MM.1S (cell line): ENCODE data around the gene ADRB2.
A peak's percentile ranks its signal among the peaks of the same experiment; 100 is the strongest.

ENCODE experiments used
- DNase-seq: peaks from one replicate; pipeline ENCODE4 v3.0.0-alpha.2; 2015
- H2AFZ ChIP-seq: fragments of 300-600 bp; sonication (generic); 2 replicates; pipeline ENCODE4 v1.6.0; 2016; ENCODE audit warnings: antibody characterized with exemption, low read length
- H3F3A ChIP-seq: fragments of 300-600 bp; sonication (generic); 2 replicates; pipeline ENCODE4 v1.6.1; 2016; ENCODE audit warnings: mild to moderate bottlenecking, antibody characterized with exemption, low read length, moderate library complexity, mixed read lengths; ENCODE audit not compliant: insufficient read depth
- H3K27ac ChIP-seq: fragments of 300-600 bp; sonication (generic); 2 replicates; pipeline ENCODE4 v1.5.1; 2016; ENCODE audit warnings: mild to moderate bottlenecking, low read length
- H3K27me3 ChIP-seq: fragments of 300-600 bp; sonication (generic); replicated peaks from 2 replicates; pipeline ENCODE4 v1.6.0; 2016; ENCODE audit warnings: low read length; ENCODE audit not compliant: insufficient read depth
- H3K36me3 ChIP-seq: fragments of 300-600 bp; sonication (generic); replicated peaks from 2 replicates; pipeline ENCODE4 v1.6.1; 2016; ENCODE audit warnings: mild to moderate bottlenecking, low read length, mixed read lengths; ENCODE audit not compliant: insufficient read depth
- H3K4me1 ChIP-seq: fragments of 300-600 bp; sonication (generic); 2 replicates; pipeline ENCODE4 v1.6.1; 2016; ENCODE audit warnings: low read length, mixed read lengths
- H3K4me2 ChIP-seq: fragments of 300-600 bp; sonication (generic); 2 replicates; pipeline ENCODE4 v1.6.0; 2016; ENCODE audit warnings: low read depth, low read length
- H3K4me3 ChIP-seq: fragments of 300-600 bp; sonication (generic); 2 replicates; pipeline ENCODE4 v1.5.1; 2016; ENCODE audit warnings: low read length, mixed read lengths
- H3K79me2 ChIP-seq: fragments of 300-600 bp; sonication (generic); 2 replicates; pipeline ENCODE4 v1.6.1; 2016; ENCODE audit warnings: mixed run types, low read length, mixed read lengths
- H3K9ac ChIP-seq: fragments of 300-600 bp; sonication (generic); 2 replicates; pipeline ENCODE4 v1.6.1; 2016; ENCODE audit warnings: low read length, mixed read lengths
- H3K9me2 ChIP-seq: fragments of 300-600 bp; sonication (generic); replicated peaks from 2 replicates; pipeline ENCODE4 v1.6.1; 2016; ENCODE audit warnings: mild to moderate bottlenecking, low read length, mixed read lengths; ENCODE audit not compliant: insufficient read depth
- H3K9me3 ChIP-seq: fragments of 300-600 bp; sonication (generic); replicated peaks from 2 replicates; pipeline ENCODE4 v1.6.1; 2016; ENCODE audit warnings: mild to moderate bottlenecking, low read length, mixed read lengths; ENCODE audit not compliant: insufficient read depth
- H4K20me1 ChIP-seq: fragments of 300-600 bp; sonication (generic); 2 replicates; pipeline ENCODE4 v1.6.1; 2016; ENCODE audit warnings: mild to moderate bottlenecking, low read length, moderate library complexity, mixed read lengths; ENCODE audit not compliant: insufficient read depth
- EZH2 ChIP-seq: fragments of 300-600 bp; sonication (generic); optimal IDR thresholded peaks from 2 replicates; pipeline ENCODE3; 2017; ENCODE audit warnings: low read depth, mild to moderate bottlenecking, antibody characterized with exemption, low read length, mixed read lengths
- EZH2phosphoT487 ChIP-seq: fragments of 300-600 bp; sonication (generic); IDR thresholded peaks from 2 replicates; pipeline ENCODE4 v1.6.1; 2018; ENCODE audit warnings: antibody characterized with exemption, low read length
- TF ChIP-seq, protein P1 (sequence below): fragments of 300-600 bp; sonication (generic); IDR thresholded peaks from 2 replicates; pipeline ENCODE4 v1.5.1; 2016; ENCODE audit warnings: antibody characterized with exemption, low read length, mixed read lengths

ADRB2 gene

DNA sequence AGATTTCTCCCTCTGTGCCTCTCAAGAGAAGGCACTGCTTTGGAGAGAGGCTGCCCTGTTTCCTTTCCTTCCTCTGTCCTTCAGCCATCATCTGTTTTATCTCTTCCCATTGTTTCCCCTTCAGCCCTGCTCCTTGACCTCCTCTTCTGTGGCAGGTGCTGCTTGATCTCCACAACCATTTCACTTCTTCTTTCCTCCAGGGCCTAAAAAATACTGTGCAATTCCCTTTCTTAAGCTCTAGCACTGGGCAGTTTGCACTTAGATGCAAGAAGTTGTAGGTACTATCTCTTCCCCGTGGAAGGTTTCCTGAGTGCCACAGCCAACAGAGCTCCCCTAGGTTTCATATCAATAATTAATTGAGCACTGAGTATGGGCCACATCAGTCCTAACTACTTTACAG lies 8.8 kb upstream of the ADRB2 start:
- H3K4me1 ChIP-seq = no peaks in the 10 kb centered on the region
- H3K4me3 ChIP-seq = no peak overlapping the region
- no peak overlapping the region for H2AFZ ChIP-seq
- no peak overlapping the region for H3K4me2 ChIP-seq
- H3K27me3 ChIP-seq = no peaks in the 10 kb centered on the region
- no peak for DNase-seq
- no peaks in the 10 kb centered on the region for H3K9me3 ChIP-seq
- H3K9me2 ChIP-seq = no peaks in the 10 kb centered on the region
- H3F3A ChIP-seq = no peaks in the 10 kb centered on the region
- H3K36me3 ChIP-seq = no peaks in the 10 kb centered on the region
- H3K27ac ChIP-seq = no peak overlapping the region
- no peaks in the 10 kb centered on the region for H3K79me2 ChIP-seq
- TF ChIP-seq, protein P1, sequence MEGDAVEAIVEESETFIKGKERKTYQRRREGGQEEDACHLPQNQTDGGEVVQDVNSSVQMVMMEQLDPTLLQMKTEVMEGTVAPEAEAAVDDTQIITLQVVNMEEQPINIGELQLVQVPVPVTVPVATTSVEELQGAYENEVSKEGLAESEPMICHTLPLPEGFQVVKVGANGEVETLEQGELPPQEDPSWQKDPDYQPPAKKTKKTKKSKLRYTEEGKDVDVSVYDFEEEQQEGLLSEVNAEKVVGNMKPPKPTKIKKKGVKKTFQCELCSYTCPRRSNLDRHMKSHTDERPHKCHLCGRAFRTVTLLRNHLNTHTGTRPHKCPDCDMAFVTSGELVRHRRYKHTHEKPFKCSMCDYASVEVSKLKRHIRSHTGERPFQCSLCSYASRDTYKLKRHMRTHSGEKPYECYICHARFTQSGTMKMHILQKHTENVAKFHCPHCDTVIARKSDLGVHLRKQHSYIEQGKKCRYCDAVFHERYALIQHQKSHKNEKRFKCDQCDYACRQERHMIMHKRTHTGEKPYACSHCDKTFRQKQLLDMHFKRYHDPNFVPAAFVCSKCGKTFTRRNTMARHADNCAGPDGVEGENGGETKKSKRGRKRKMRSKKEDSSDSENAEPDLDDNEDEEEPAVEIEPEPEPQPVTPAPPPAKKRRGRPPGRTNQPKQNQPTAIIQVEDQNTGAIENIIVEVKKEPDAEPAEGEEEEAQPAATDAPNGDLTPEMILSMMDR = no peak
- TF ChIP-seq EZH2 (no peak), EZH2phosphoT487 (no peak)
- H4K20me1 ChIP-seq = no peaks in the 10 kb centered on the region
- no peak overlapping the region for H3K9ac ChIP-seq

DNA sequence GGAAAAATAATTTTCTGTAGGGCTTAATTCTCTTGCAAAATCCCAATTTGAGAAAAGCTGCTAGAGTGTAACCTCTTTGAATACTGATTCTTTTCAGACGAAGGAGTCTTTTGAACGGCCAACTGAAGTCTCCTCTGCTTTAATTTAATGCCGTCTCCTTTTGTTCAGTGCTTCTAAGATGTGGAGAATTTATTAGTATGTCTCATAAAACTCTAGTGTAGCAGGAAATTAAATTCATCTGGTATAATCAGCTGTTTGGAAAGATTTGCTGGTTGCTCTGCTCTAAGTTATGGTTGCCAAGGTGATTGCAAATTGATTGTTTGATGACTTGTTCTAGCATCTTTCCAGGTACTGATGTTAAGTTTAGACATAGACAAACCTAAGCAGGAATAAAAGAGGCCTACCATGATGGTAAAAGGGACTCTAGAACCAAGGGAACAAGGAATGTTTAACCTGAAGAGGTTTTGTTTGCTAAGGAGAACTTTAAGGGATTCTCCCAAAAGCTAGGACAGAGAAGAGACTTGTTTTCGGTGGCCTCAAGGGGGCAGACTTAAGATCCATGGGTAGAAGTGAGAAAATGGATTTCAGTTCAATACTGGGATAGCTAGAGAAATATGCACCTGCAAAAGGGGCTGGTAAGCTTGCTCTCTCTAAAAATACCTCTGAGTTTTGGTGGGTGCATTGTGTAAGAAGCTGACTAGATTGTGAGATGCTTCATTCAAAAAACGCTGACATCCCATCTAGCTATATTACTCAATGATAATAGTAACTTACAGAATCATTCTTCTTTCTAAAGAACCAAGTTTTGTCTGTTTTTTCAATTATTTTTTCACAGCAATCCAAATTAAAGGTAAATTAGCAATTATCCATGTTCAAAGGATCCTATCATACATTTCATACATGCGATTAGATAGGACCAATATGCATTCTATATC lies 5.7 kb upstream of the ADRB2 start:
- H3K27ac ChIP-seq = no peak overlapping the region
- H2AFZ ChIP-seq = no peak overlapping the region
- no peaks in the 10 kb centered on the region for H3K79me2 ChIP-seq
- H3K9ac ChIP-seq = no peak overlapping the region
- TF ChIP-seq, protein P1 = peak; percentile 76
- no peak for TF ChIP-seq EZH2phosphoT487
- TF ChIP-seq EZH2 = no peak
- H3K4me3 ChIP-seq = no peak overlapping the region
- DNase-seq = peak; percentile 50
- H3K9me2 ChIP-seq = no peaks in the 10 kb centered on the region
- no peaks in the 10 kb centered on the region for H4K20me1 ChIP-seq
- no peaks in the 10 kb centered on the region for H3K36me3 ChIP-seq
- H3K27me3 ChIP-seq = no peaks in the 10 kb centered on the region
- no peaks in the 10 kb centered on the region for H3K9me3 ChIP-seq
- peaks cover 5% of the 10 kb centered on the region; the same call in 1 of the 2 replicates for H3F3A ChIP-seq
- H3K4me1 ChIP-seq = peaks cover 8% of the 10 kb centered on the region; the same call in 1 of the 2 replicates
- H3K4me2 ChIP-seq = 0 out of 2 replicates have a peak overlapping the region, but pooled peaks have one; percentile 11

DNA sequence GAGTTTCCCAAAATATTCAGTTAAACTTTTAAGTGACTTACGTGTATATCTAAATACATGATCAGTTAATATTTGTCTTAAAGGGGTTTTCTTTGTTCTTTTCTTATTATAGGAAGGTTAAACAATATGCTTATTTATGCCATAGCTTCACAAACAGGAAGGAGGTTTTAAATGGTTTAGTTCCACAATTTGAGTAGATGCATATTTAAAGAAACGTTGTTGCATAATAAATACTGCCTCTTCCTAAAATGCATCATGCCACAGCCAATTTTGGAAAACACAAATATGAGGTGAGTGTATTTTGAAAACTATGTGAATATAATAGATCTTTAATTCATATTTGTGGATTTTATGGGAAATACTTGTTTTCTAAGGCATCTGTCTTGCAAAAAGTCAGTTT lies 2.5 kb upstream of the ADRB2 start:
- Histone ChIP-seq H3K9me2 (no peaks in the 10 kb centered on the region), H4K20me1 (no peaks in the 10 kb centered on the region), H3K79me2 (peaks cover 24% of the 10 kb centered on the region), H3F3A (peaks cover 18% of the 10 kb centered on the region; the same call in 1 of the 2 replicates), H3K4me1 (peaks cover 8% of the 10 kb centered on the region; the same call in 1 of the 2 replicates), H2AFZ (no peak overlapping the region), H3K27ac (no peak overlapping the region), H3K4me2 (no peak overlapping the region), H3K9ac (no peak overlapping the region), H3K36me3 (no peaks in the 10 kb centered on the region), H3K4me3 (no peak overlapping the region), H3K27me3 (no peaks in the 10 kb centered on the region), H3K9me3 (no peaks in the 10 kb centered on the region)
- no peak for DNase-seq
- no peak for TF ChIP-seq EZH2phosphoT487
- no peak for TF ChIP-seq EZH2
- TF ChIP-seq, protein P1 = no peak
